DMS53 treated with DMSO at 0.1 percent for 48 hours (cell line): ENCODE results near the gene ODAD3.
A peak's percentile ranks its signal among the peaks of the same experiment; 100 is the strongest.
"Not testable (repeated sequence)": the region's sequence is repeated elsewhere in the genome, so short reads cannot be mapped to it uniquely, and the experiment has no call there.

Source experiments
- DNase-seq: peaks from one replicate; lab custom pipeline; 2025; ENCODE audit not compliant: unreplicated experiment; lab: John Stamatoyannopoulos, UW

Gene ODAD3

GRCh38 chr19:11444059-11444458 is 9.1 kb upstream of the ODAD3 start:
- no peak for DNase-seq

GRCh38 chr19:11437955-11438354 is 3.0 kb upstream of the ODAD3 start:
- DNase-seq, result no peak

GRCh38 chr19:11435833-11436313 is 952 bp upstream of the ODAD3 start:
- DNase-seq, result no peak

- no peak for DNase-seq
Observed at GRCh38 chr19:11434703-11435056, 241 bp downstream of the ODAD3 start.

- not testable (repeated sequence) for DNase-seq
Observed at GRCh38 chr19:11433526-11433925, 1.4 kb downstream of the ODAD3 start.

- DNase-seq, result no peak
Observed at GRCh38 chr19:11426656-11427055, 8.3 kb downstream of the ODAD3 start.

GRCh38 chr19:11425719-11426457 is 9.0 kb downstream of the ODAD3 start:
- no peak for DNase-seq

GRCh38 chr19:11423791-11424181 is 11.1 kb downstream of the ODAD3 start:
- DNase-seq, result no peak

GRCh38 chr19:11423164-11423790 is 11.6 kb downstream of the ODAD3 start:
- no peak for DNase-seq

- peak; percentile 61 for DNase-seq
Observed at GRCh38 chr19:11422163-11423065, 12.5 kb downstream of the ODAD3 start.

GRCh38 chr19:11421371-11422098 is 13.4 kb downstream of the ODAD3 start:
- DNase-seq, result peak; percentile 61

GRCh38 chr19:11420429-11421370 is 14.2 kb downstream of the ODAD3 start:
- no peak for DNase-seq

- DNase-seq, result peak; percentile 39
Observed at GRCh38 chr19:11418549-11419506, 16.1 kb downstream of the ODAD3 start, which contains the start of gene RGL3. RGL3 (minus strand) TSS chr19:11419314; CDS start chr19:11419278, 36 bp downstream.

- no peak for DNase-seq
Observed at GRCh38 chr19:11418094-11418548, 16.8 kb downstream of the ODAD3 start.

GRCh38 chr19:11416346-11417052 is 18.4 kb downstream of the ODAD3 start:
- DNase-seq, result no peak

GRCh38 chr19:11414544-11414943 is 20.4 kb downstream of the ODAD3 start:
- DNase-seq, result no peak

GRCh38 chr19:11410682-11411081 is 24.2 kb downstream of the ODAD3 start:
- no peak for DNase-seq

- no peak for DNase-seq
Observed at GRCh38 chr19:11408591-11408990, 26.3 kb downstream of the ODAD3 start.
